IPS-18c (cell line): ENCODE results near the gene CTNND1.

Source experiments
- H3K4me3 ChIP-seq: 2 replicates; pipeline ENCODE4 v1.7.0; 2013; ENCODE audit warnings: low read depth, mild to moderate bottlenecking, low read length, moderate library complexity; ENCODE audit not compliant: insufficient read depth
- H3K9me3 ChIP-seq: one replicate; pipeline ENCODE4 v1.6.1; 2013; ENCODE audit warnings: mild to moderate bottlenecking, low read length, moderate library complexity; ENCODE audit not compliant: control insufficient read depth, insufficient read depth

CTNND1 gene

DNA sequence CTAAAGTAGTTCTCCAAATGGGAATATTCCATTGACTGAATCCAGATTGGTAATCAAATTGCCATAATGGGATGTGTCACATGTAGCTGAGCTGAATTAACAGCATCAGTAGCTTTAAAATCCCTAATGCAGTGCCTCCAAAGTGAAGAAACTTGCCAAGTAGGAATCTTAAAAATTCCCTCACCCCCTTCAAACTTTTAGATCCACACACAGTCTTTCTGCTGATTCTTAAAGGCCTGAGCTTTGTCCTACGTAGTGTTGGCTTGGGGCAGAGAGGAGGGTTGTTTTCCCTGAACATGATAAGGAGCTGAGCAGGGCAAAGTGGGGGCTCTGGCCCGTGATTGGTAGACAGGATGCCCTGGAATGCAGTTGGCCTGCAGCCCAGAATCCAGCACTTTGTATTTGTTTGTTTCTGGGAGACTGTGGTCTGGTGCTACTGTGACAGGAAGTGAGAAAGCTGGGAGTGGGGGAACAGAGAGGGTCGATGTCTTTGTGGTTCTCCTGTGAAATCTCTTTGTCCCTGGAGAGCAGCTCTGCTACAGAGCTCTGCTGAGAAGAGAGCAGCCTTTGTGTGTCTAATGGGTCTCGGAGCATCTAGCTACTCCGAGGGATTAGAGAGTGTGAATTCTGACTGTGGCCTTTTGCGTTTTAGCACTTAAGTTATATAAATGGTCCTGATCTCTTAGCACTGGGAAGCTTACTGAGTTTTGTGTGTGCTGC is 16.9 kb downstream of the CTNND1 start:
- H3K4me3 ChIP-seq: no peak overlapping the region
- H3K9me3 ChIP-seq: no peaks in the 10 kb centered on the region

DNA sequence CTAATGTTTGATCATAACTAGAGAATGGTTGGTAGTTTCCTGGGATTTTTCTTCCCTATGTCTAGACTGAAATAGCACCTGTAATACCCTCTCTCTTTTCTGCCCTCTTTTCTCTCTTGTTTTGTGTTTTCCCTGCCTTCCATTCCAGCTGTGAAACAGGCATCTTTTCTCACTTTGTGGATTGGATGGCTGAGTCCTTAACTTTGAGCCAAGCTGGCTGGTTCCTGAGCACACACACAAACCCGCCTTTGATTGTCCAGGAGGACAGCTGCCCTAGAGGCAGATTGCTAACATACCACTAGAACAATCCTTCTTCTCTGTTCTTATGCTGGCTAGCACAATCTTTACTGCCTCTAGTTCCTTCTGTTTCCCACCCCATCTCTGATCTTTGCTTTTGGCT is 17.7 kb downstream of the CTNND1 start:
- no peaks in the 10 kb centered on the region for H3K9me3 ChIP-seq
- H3K4me3 ChIP-seq: no peak overlapping the region

DNA sequence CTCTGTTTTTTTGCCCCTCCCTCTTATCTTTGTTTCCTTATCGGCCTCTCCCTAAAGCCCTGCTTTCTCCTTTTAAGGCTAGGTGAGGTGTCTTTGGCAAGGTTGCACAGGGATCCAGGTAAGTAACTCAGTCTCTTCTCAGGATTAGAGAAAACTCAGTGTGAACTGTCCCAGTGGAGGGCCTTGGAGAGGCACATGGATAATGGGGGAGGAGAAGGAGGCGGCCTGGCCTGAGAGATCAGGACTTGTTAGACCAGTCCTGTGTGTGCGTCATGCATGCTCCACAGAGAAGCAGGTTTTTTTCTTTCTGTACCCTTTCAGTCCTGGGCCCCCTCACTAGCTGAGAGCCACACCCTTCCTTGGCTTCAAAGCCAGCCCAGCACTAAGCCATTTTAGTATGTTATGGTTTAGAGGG is 19.9 kb downstream of the CTNND1 start:
- Histone ChIP-seq H3K4me3 (no peak overlapping the region), H3K9me3 (no peaks in the 10 kb centered on the region)

DNA sequence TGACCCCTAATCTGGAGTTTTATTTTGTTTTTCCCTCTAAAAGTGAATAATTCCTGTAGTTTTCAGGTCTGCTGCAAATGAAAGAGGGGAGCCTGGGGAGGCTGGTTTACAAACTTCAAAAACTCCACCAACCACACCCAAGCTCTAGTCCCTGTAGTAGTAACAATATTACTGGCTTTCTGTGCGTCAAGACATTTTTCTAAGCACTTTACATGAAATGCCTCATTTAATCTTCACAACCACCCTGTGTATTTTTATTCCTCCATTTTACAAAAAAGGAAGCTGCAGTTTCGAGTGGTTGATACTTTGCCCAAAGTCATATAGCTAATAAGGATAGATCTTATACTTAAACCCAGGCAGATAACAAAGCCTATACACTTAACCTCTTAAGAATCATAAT is 23.5 kb downstream of the CTNND1 start:
- Histone ChIP-seq H3K9me3 (no peaks in the 10 kb centered on the region), H3K4me3 (no peak overlapping the region)

DNA sequence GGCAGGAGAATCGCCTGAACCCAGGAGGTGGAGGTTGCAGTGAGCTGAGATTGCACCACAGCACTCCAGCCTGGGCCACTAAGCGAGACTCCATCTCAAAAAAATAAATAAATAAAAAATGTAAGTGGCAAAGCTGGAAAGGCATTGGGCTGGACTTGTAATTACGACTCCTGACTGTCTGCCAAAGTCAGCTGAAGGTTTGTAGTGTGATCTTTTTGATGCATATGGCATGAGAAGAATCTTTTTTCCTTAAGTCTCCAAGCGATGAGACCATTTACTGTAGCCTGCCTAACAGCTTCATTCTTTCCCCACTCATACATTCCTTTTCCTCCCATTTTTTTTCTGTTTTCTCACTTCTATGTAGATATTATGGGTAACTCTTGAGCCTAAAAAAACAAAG is 24.8 kb downstream of the CTNND1 start:
- Histone ChIP-seq H3K9me3 (no peaks in the 10 kb centered on the region), H3K4me3 (no peak overlapping the region)

DNA sequence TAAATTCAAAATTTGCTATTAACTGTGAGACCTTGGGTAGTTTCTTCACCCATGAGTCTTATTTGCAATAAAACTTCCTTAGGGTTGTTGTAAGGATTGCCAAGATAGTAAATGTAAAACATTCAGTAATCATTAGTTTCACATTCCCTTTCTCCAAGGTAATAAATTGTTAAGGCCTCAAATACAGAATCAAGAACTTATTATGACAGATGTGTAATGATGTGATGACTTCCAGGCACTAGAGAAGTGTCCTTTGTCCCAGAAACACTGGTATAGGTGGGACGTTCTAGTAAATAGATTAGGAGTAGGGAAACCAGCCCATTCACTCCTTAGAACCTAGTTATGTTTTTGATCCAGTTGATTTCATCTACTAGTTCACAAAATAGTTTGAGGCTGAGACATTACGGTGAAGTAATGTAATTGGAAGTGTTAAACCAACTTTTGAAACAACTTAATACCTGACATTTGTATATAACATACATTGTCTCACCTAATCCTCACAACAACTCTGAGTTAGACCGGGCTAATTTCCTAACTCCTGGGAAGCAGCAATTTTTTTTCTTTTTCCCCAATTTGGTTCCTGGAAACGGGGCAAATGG is 25.5 kb downstream of the CTNND1 start:
- Histone ChIP-seq H3K9me3 (no peaks in the 10 kb centered on the region), H3K4me3 (no peak overlapping the region)

DNA sequence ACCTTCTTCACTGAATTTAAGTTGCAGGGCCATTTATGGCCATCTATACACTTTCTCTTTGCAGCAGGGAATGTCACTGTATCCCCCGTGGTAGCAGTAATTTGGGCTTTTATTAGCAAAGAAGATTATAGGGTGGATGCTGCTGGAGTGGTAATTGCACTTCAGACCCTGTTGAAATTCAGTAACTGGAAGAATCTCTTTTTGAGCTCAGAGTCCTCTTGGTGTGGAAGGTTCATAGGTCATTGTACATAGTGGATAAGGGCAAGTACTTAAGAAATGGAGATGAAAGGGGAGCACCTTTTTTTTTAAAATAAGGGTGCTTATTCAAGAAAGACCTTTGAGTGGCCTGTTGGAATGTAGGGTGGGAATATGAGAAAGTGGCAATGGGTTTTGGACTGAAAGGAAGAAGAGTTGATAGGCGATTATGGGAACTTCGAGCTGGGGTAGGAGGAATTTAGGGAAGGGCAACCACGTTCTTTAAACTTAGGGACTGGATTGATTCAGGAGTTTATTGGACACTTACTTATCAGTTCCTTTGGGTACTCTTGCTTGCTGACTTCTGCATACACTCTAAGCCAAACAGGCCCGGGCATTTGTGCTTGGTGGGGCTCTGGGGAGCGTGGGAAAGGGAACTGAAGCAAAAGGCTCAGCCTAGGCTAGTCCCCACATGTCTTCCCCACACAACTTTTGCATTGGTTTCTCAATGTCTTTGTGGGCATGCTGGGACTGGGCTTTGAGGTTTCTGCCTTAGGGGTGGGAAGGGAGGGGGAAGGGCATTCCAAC is 26.5 kb downstream of the CTNND1 start:
- Histone ChIP-seq H3K9me3 (no peaks in the 10 kb centered on the region), H3K4me3 (no peak overlapping the region)

DNA sequence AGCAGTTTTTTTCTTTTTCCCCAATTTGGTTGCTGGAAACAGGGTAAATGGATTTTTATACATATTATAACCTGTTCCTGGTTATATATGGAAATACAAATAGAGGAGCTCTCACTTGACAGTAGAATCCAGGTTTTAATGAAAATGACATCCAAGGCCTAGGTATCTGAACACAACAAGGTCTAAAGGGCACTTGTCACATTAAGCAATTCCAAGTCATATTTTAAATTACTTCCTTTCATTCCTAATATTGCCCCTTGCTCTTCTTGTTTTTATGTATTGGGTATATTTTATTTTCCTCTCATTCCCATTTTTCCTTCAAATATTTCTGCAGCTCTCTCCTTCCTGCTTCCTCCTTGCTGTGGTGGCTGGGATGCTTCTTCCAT is 27.1 kb downstream of the CTNND1 start:
- H3K4me3 ChIP-seq: no peak overlapping the region
- H3K9me3 ChIP-seq: no peaks in the 10 kb centered on the region

DNA sequence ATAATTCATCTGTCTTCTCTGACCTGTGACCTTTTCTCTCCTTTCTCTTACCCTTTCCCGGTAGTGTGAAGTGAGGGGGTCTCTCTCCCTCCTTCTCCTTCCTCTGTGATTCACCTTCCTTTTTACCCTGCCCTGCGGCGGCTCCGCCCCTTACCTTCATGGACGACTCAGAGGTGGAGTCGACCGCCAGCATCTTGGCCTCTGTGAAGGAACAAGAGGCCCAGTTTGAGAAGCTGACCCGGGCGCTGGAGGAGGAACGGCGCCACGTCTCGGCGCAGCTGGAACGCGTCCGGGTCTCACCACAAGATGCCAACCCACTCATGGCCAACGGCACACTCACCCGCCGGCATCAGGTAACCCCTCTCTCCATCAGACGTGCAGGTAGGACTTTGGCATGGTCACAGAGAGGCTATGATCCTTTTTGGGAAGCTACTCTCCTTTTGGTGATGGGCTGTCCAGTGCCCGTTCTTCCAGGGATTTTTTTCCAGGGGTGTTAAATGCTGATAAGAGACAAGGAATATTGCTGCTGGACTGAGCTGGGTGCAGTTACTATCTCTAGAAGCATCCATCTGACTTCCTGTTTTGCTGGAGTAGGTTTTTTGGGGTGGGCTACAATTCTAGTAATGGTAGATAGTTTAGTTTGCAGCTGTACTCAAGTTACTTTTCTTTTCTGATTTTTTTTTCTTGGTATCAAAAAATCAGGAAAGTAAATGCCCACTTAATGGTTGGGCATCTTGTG is 29.9 kb downstream of the CTNND1 start:
- no peak overlapping the region for H3K4me3 ChIP-seq

DNA sequence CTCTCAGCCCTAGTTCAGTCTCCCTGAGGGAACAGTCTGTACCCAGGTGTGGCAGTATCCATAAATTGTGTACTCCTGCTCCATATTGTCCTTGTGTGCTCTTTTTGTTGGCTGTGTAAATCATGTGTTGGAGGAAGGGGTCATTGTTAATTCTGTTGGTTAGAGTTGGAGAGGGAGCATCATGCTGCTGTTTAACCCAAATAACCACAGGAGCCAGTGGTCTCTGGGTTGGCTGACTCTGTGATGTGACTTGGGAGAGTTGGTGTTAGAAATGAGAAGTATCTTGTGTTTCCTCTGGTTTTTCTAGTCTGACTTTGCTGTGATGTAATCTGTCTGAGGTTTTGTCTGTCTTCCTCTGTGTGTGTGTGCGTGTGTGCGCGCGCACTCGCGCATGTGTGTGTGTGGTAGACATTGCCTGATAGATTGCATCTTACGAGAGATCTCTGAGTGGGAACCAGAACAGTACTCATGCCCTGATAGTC is 30.5 kb downstream of the CTNND1 start:
- no peak overlapping the region for H3K4me3 ChIP-seq
- peaks cover 2% of the 10 kb centered on the region for H3K9me3 ChIP-seq

More for the DNA sequence above, 29.9 kb downstream of the CTNND1 start:
- peaks cover 2% of the 10 kb centered on the region for H3K9me3 ChIP-seq

DNA sequence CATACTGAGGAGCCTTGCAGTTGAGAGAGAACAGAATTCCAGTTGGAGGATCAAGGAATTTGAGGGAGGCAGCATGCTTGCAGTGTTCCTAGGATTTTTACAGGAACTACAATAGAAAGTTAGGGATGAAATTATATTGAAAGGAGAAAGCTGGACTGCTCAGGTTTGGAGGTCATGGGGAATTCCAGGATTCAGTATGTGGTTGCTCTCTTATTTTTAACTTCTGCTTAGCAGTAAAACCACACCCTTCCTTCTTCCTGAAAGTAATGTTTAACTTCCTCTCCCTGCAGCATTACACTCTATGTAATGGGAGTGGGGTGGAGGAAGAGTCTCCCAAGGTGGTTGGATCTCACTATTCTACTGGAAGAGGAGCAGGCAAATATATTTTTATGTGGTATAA is 31.3 kb downstream of the CTNND1 start:
- no peak overlapping the region for H3K4me3 ChIP-seq
- peaks cover 2% of the 10 kb centered on the region for H3K9me3 ChIP-seq

DNA sequence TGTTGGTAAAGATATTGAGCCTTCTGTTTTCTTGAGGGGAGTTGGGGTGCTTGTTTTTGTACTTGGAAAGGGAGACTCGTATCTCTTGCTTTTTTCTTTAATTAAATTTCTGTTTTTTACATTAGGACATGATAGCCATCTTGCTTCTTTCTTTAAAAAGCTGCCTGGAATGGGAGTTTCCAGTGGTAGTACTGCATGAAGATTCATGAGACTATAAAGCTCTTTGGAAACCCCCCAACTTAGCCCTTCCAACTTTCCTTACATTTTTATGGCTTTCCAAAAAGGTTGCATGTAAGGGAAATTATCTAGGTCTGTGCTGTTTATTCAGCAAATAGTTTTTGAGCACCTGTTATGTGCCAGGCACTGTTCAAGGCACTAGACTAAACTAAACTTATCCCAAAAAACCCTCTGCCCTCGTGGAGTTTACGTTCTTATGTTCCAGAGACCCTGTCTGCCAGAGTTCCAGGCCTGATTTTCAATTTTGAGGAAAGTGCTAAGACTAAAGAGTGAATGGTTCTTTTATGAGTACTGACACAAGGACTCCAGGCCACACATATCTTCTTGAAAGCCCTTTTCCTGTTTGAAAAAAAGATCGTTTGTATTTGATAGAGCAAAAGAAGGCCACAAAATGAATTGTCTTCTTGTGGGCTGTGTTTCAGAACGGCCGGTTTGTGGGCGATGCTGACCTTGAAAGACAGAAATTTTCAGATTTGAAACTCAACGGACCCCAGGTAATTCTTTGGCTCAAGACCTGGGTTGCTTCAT is 31.9 kb downstream of the CTNND1 start:
- no peak overlapping the region for H3K4me3 ChIP-seq
- peaks cover 2% of the 10 kb centered on the region for H3K9me3 ChIP-seq

DNA sequence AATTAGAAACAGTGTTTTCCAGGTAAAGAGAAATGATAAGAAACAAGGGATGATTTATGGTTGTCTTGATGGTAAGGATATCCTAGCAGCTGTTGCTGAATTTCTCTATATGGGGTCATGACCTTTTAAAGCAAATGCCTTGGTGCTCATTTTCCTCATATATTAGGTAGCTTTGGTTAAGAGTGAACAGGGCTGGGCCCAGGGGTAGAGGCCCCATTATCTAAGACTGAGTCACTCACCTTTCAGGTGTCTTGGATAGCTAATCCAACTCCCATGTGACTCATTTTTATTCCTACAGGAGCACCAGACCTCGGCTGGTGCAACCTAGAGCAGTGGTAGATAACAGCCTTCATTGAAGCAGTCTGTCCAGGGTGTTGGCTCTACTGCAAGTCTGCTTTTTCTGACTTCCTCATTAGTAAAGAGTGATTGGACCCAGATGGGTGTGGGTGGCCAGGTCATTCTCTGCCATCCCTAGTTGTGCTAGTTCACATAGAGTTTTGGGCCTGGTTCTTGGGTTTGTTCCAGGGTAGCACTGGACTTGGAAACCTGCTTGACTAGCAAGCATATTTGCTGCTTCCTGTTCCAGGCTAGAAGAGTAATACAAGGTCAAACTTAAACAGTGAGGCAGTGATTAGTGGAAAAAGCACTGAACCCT is 37.4 kb downstream of the CTNND1 start:
- peaks cover 2% of the 10 kb centered on the region for H3K9me3 ChIP-seq
- no peak overlapping the region for H3K4me3 ChIP-seq

DNA sequence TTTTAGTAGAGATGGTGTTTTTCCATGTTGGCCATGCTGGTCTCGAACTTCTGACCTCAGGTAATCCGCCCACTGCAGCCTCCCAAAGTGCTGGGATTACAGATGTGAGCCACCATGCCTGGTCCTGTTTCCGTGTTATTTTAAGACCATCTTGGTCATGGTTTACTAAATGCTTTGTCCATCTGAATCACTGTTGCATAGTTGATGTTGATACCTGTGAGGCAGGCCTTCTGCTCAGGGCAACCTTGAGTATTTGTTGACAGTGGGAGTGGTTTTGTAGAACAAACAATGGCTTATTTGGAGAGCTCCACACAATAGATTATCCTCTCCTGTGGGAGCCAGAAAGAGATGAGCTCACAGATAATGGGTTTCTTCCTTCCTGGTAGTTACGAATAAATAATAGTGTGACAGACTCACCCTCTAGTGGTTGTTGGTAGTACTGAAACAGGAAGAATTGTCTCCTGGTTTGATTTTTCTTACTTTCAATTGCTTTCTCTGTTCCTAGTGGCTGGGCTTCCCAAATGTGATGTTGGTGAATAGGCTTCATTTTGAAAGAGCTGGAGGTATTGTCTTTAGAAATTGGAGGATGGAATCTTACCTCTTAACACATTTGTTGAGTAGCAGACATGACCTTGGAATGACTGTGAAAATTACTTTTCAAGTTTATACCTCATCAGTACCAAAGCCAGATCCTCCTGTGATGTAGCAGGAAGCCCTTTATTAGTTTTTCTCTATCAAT is 39.0 kb downstream of the CTNND1 start:
- no peak overlapping the region for H3K4me3 ChIP-seq
- no peaks in the 10 kb centered on the region for H3K9me3 ChIP-seq

DNA sequence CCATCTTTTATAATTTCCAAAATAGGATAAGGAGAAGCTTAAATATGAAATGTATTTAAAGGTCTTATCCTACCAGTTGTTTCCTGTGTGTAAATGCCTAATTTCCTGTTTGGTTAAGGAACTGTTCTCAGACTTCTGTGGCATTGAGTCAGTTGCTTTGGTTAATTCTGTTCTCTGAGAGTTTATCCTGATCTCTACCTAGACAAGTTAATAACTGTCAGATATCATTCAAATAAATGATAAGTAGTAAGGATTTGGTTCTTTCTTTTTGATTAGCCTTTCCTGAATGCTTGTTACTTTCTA is 39.5 kb downstream of the CTNND1 start:
- H3K4me3 ChIP-seq: no peak overlapping the region

DNA sequence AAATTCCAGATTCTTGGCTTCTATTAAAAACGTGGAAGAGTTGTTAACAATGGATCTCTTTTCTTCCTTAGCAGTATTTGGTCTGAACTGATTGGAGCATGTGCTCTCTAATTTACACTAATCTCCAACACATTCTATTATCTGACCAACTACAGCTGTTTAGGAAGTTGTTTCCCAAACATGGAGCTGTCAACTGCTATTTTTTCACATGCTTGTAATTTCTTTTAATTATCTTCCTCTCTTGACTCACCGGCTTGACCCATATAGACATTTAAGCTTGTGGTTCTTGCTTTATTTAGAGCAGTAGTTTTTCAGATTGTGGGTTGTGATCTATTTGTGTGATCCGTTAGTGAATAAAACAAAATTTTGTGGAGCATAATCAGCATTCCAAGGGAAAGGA is 40.8 kb downstream of the CTNND1 start:
- no peaks in the 10 kb centered on the region for H3K9me3 ChIP-seq

More for the DNA sequence above, 39.5 kb downstream of the CTNND1 start:
- no peaks in the 10 kb centered on the region for H3K9me3 ChIP-seq

More for the DNA sequence above, 40.8 kb downstream of the CTNND1 start:
- no peak overlapping the region for H3K4me3 ChIP-seq
